Adrenal gland (tissue), 5 donors: ENCODE data around the gene EPSTI1.

Experiments used
- POLR2A ChIP-seq, 2 donors: fragments of 450-650 bp; IDR thresholded peaks; one replicate each; pipeline ENCODE4 v1.6.1; 2017; ENCODE audit warnings: antibody characterized with exemption in 2 of 2, mild to moderate bottlenecking in 2 of 2, moderate library complexity in 1 of 2
- TF ChIP-seq, protein P1 (sequence below), 6 experiments: fragments of 450-650 bp in 4 of 6; fragments of 200-600 bp in 2 of 6; sonication (generic) in 1 of 6; IDR thresholded peaks; 1 replicate in 5 of 6; 2 replicates in 1 of 6; pipeline versions ENCODE4 v1.5.1 to v1.8.0; 2016 to 2021; ENCODE audit warnings: antibody characterized with exemption in 6 of 6, mild to moderate bottlenecking in 2 of 6, moderate library complexity in 1 of 6
- donor health status: DM: no; HTN: no; CAD: no.

DNA sequence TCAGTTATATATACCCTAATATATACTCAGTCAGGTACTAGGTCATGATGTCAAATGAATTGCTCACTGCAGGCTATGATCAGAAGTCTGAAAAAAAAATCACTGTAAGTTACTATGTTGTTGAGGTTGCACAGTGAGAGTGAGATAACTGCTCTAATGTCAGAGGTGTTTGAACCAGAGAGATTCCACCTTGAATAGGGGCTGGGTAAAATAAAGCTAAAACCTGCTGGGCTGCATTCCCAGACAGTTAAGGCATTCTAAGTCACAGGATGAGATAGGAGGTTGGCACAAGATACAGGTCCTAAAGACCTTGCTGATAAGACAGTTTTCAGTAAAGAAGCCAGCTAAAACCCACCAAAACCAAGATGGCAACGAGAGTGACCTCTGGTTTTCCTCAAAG is 10.2 kb downstream of the EPSTI1 start:
- TF ChIP-seq, protein P1, sequence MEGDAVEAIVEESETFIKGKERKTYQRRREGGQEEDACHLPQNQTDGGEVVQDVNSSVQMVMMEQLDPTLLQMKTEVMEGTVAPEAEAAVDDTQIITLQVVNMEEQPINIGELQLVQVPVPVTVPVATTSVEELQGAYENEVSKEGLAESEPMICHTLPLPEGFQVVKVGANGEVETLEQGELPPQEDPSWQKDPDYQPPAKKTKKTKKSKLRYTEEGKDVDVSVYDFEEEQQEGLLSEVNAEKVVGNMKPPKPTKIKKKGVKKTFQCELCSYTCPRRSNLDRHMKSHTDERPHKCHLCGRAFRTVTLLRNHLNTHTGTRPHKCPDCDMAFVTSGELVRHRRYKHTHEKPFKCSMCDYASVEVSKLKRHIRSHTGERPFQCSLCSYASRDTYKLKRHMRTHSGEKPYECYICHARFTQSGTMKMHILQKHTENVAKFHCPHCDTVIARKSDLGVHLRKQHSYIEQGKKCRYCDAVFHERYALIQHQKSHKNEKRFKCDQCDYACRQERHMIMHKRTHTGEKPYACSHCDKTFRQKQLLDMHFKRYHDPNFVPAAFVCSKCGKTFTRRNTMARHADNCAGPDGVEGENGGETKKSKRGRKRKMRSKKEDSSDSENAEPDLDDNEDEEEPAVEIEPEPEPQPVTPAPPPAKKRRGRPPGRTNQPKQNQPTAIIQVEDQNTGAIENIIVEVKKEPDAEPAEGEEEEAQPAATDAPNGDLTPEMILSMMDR (IDR thresholded peaks at IDR 0.05): no peak
- no peak for TF ChIP-seq POLR2A (IDR thresholded peaks at IDR 0.05)
